ENCODE results near the gene IL1RAPL1. TPM values are rescaled to one million over a fixed set of nuclear protein-coding genes. Genes with fewer than 3 reads are reported as not detected.

Gene IL1RAPL1
- polyA plus RNA-seq, 1 donor from 2014 or later = not detected

- H3K79me2 ChIP-seq (replicated peaks; ENCODE audit: insufficient read depth, low read length) = no peaks in the 10 kb centered on the region
- no peak overlapping the region for H2AFZ ChIP-seq (ENCODE audit: low read depth, low read length)
- no peak overlapping the region for H3K4me3 ChIP-seq (ENCODE audit: low read length)
- H3K4me2 ChIP-seq (ENCODE audit: low read length) = no peak overlapping the region
- H3K27ac ChIP-seq (ENCODE audit: low read length) = no peak overlapping the region
- no peaks in the 10 kb centered on the region for H3K9me3 ChIP-seq (ENCODE audit: low read length)
- no peaks in the 10 kb centered on the region for H3K27me3 ChIP-seq (ENCODE audit: insufficient read depth, low read depth, low read length)
- TF ChIP-seq CTCF (IDR thresholded peaks at IDR 0.05; ENCODE audit: poor library complexity, severe bottlenecking) (no peak), EP300 (conservative IDR thresholded peaks at IDR 0.05; ENCODE audit: poor library complexity, severe bottlenecking) (no peak), TAF1 (IDR thresholded peaks at IDR 0.05; ENCODE audit: low read depth) (no peak), RAD21 (conservative IDR thresholded peaks at IDR 0.05) (no peak), SMC3 (conservative IDR thresholded peaks at IDR 0.05; ENCODE audit: poor library complexity) (no peak), EZH2 (IDR thresholded peaks at IDR 0.05; ENCODE audit: borderline replicate concordance, insufficient read depth, low read length, poor library complexity, severe bottlenecking) (no peak), POLR2AphosphoS5 (IDR thresholded peaks at IDR 0.05) (no peak)
- TF ChIP-seq, protein P1, sequence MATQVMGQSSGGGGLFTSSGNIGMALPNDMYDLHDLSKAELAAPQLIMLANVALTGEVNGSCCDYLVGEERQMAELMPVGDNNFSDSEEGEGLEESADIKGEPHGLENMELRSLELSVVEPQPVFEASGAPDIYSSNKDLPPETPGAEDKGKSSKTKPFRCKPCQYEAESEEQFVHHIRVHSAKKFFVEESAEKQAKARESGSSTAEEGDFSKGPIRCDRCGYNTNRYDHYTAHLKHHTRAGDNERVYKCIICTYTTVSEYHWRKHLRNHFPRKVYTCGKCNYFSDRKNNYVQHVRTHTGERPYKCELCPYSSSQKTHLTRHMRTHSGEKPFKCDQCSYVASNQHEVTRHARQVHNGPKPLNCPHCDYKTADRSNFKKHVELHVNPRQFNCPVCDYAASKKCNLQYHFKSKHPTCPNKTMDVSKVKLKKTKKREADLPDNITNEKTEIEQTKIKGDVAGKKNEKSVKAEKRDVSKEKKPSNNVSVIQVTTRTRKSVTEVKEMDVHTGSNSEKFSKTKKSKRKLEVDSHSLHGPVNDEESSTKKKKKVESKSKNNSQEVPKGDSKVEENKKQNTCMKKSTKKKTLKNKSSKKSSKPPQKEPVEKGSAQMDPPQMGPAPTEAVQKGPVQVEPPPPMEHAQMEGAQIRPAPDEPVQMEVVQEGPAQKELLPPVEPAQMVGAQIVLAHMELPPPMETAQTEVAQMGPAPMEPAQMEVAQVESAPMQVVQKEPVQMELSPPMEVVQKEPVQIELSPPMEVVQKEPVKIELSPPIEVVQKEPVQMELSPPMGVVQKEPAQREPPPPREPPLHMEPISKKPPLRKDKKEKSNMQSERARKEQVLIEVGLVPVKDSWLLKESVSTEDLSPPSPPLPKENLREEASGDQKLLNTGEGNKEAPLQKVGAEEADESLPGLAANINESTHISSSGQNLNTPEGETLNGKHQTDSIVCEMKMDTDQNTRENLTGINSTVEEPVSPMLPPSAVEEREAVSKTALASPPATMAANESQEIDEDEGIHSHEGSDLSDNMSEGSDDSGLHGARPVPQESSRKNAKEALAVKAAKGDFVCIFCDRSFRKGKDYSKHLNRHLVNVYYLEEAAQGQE (IDR thresholded peaks at IDR 0.05; ENCODE audit: borderline replicate concordance) = no peak
- no peaks in the 10 kb centered on the region for H3K9me2 ChIP-seq (ENCODE audit: insufficient read depth, low read length)
- no peaks in the 10 kb centered on the region for H3F3A ChIP-seq (ENCODE audit: insufficient read depth, low read length, poor library complexity, severe bottlenecking)
- no peaks in the 10 kb centered on the region for H4K20me1 ChIP-seq (ENCODE audit: insufficient read depth)
- no peaks in the 10 kb centered on the region for H3K36me3 ChIP-seq (ENCODE audit: insufficient read depth, low read length)
- no peak overlapping the region for H3K9ac ChIP-seq (ENCODE audit: low read length)
Measured at GRCh38 chrX:29136904-29137303, 549.7 kb downstream of the IL1RAPL1 start.

GRCh38 chrX:29138003-29138402, 550.8 kb downstream of the IL1RAPL1 start:
- H3K27me3 ChIP-seq (ENCODE audit: insufficient read depth, low read depth, low read length) = no peaks in the 10 kb centered on the region
- no peaks in the 10 kb centered on the region for H3F3A ChIP-seq (ENCODE audit: insufficient read depth, low read length, poor library complexity, severe bottlenecking)
- no peak overlapping the region for H3K27ac ChIP-seq (ENCODE audit: low read length)
- no peaks in the 10 kb centered on the region for H3K9me2 ChIP-seq (ENCODE audit: insufficient read depth, low read length)
- no peaks in the 10 kb centered on the region for H4K20me1 ChIP-seq (ENCODE audit: insufficient read depth)
- no peak overlapping the region for H3K9ac ChIP-seq (ENCODE audit: low read length)
- H3K79me2 ChIP-seq (replicated peaks; ENCODE audit: insufficient read depth, low read length) = no peaks in the 10 kb centered on the region
- H3K4me3 ChIP-seq (ENCODE audit: low read length) = no peak overlapping the region
- no peak overlapping the region for H3K4me2 ChIP-seq (ENCODE audit: low read length)
- no peak overlapping the region for H2AFZ ChIP-seq (ENCODE audit: low read depth, low read length)
- TF ChIP-seq RAD21 (conservative IDR thresholded peaks at IDR 0.05) (no peak), SMC3 (conservative IDR thresholded peaks at IDR 0.05; ENCODE audit: poor library complexity) (no peak), EZH2 (IDR thresholded peaks at IDR 0.05; ENCODE audit: borderline replicate concordance, insufficient read depth, low read length, poor library complexity, severe bottlenecking) (no peak), MXI1 (conservative IDR thresholded peaks at IDR 0.05; ENCODE audit: poor library complexity, severe bottlenecking) (no peak), CTCF (IDR thresholded peaks at IDR 0.05; ENCODE audit: poor library complexity, severe bottlenecking) (no peak), EP300 (conservative IDR thresholded peaks at IDR 0.05; ENCODE audit: poor library complexity, severe bottlenecking) (no peak)
- TF ChIP-seq, protein P1 (IDR thresholded peaks at IDR 0.05; ENCODE audit: borderline replicate concordance) = no peak
- no peaks in the 10 kb centered on the region for H3K36me3 ChIP-seq (ENCODE audit: insufficient read depth, low read length)
- H3K9me3 ChIP-seq (ENCODE audit: low read length) = no peaks in the 10 kb centered on the region
